Activated gamma-delta T cell (primary cell): ENCODE measurements around the gene PNPLA5.

ENCODE experiments used
- DNase-seq: peaks from one replicate; lab custom pipeline; 2025; lab: John Stamatoyannopoulos, UW

PNPLA5 gene

DNA sequence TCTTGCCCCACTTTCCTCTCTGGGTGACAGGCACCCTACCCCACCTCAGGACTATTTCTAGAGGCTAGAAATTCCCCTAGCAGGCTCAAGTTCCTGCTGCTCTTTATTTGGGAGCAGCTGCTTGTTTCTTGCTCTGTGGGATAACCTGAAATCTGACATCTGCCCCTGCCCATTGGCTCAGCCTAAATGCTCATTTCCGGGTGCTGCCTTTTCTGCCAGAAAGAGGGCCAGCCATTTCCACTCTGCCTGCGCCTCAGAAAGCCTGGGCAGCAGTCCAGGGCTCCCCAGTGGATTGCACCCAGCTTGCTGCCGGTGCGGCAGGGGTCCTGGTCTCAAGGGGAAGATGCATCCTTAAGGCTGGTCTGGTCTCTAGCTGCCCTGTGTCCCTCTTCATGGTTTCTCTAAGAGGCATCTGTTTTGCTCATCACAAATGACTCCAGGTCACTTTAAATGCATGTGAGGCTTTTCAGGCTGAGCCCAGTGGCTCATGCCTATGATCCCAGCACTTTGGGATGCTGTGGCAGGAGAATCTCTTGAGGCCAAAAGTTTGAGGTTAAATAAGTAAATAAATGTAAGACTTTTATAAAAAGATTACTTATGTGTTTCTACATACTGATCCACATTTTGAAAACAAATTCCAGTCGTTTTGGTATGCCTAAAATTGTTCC is 10.3 kb upstream of the PNPLA5 start:
- no peak for DNase-seq

DNA sequence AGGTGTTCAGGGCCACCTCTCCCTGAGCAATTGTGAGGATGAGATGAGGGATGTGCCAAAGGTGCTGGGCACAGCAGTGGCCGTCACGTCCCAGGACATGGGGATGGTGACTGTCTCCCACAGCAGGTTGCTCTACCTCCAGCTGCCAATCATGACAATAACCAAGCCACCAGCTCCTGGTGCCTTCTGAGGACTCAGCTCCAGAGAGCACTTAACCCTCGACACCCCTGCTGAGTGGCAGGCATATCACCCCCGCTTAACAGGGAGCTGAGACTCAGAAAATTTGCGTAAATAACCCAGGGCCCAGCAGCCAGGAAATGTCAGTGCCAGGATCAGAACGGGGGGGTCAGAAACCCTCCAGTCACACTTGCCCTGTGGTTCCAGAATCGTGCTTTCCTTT is 8.4 kb upstream of the PNPLA5 start:
- DNase-seq: no peak

DNA sequence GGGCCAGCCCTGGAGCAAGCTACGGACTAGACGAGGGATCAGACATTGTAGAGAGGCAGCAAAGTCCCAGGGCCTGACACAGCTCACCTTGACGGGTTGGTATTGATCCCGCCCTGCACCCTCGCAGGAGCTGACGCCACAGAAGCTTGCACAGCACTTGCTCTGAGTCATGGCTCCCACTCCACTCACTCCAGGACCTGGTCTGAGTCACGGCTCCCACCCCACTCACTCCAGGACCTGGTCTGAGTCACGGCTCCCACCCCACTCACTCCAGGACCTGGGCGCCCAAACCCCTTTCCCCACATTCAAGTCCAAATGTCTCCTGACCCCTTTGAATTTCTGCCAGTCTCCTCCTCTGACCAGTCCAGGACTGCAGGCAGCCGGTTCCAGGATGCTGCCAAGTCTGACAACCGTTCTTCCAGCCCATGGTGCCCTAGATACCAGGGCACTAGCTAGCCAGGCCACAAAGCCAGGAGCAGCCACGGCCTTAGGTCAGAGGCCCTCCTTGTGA is 6.0 kb upstream of the PNPLA5 start:
- no peak for DNase-seq

DNA sequence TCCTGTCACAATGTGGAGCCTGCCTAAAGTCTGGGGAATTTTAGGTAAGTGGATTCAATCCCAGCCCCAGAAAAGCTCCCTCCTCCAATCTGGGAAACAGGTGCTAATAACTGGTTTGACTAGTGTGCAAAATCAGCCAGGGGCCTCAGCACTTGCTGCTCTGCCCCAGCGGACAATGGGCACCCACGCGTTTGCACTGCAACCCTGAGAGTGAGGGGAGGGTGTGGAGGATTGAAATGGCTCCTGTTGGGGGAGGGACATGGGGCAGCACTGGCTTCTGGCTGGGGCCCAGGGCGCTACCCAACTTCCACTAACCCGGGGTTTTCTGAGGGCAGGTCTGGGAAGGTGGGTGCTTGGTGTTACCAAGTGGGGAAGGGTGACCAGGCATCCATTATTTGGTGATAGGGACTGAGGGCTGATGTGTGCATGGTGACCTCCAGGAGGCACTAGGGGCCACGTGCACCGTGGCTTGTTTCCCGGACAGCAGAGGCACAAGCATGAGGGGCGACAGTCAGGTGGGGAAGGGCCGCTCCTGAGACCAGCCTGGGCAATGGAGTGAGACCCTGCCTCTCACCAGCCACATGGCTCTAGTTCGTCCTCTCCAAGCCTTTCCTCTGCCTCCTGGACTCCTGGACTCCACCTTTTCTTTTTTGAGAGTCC is 4.3 kb upstream of the PNPLA5 start:
- no peak for DNase-seq

DNA sequence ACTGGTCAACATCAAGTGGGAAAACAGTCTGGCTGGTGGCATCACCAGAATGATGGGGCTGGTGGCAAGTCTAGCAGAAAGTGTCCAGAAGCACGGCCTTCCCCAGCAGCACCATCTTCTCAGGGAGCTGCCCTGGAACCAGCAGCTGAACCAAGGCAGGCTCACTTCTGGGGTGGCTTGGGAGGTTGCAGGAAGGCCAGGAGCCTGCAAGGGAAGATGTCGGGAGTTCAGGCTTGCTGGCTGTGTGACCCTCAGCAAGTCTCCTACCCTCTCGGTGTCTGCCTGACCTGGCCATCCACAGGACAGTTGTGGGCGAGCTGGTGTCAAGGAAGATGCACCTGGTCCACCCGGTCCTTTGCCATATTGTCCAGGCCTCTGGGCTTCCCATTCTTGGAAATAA is 2.3 kb upstream of the PNPLA5 start:
- no peak for DNase-seq

DNA sequence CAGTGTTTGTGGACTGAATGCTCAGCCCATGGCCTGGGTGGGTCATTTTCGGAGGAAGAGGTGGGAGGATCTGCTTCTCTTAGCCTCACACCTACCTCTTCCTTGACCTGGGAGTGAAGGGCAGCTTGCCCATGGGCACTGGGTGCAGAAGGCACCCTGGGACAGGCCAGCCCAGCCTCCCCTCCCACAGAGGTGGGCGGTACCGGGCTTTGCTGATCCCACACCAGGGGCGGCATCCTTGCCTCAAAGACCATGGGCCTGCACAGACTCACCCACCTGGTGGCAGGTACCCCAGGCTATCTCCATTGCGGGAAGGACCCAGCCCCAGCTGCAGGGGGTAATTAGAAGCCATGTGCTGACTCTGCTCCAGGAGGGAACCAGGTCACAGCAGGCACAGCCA is 1.5 kb upstream of the PNPLA5 start:
- DNase-seq: no peak

DNA sequence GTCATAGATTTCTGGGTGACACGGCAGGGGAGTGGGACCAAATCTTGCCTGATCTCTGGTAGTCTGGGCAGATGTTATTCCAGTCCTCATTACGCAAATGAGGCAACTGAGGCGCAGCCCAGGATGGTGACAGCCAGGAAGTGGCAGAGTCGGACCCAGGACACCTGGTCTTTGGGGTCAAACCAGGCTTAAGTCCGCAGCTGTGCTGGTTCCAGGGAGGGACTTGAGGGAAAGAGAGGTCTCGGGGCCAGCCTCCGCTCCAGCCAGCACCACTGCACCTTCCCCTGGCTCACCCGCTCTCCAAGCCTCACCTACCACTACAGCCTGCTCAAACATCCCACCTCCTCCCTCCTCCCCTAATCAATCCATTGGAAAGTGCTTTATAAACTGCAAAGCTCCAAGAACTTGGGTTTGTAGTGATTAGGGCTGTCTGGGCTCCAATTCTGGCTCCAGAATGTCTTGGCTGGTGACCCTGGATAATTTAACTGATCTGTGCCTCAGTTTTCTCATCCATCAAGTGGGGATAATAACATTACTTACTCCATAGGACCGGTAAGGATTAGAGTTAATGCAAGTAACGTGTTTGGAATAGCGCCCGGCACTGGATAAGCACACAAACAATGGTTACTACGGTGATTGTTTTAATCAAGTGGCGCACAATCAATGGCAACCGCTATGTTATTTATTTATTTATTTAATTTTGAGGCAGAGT is 526 bp upstream of the PNPLA5 start:
- no peak for DNase-seq

DNA sequence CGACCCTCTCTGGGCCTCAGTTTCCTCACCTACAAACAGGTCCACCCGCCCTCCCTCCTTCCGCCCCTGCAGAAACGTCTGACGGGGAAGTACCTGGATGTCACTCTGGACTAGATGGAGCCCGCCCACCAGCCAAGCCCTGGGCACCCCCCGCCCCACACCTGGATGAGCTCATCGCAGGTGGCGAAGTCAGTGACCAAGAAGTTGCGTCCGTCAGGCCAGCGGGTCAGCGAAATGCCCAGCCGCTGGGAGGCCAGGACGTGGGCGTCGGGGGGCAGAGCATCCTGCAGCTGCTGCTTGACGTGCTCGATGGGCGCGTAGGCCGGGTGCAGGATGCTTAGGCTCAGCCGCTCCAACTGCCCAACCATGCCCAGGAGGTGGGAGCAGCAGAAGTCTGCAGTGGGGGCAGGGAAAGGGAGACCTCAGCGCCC is 897 bp downstream of the PNPLA5 start:
- DNase-seq: no peak

DNA sequence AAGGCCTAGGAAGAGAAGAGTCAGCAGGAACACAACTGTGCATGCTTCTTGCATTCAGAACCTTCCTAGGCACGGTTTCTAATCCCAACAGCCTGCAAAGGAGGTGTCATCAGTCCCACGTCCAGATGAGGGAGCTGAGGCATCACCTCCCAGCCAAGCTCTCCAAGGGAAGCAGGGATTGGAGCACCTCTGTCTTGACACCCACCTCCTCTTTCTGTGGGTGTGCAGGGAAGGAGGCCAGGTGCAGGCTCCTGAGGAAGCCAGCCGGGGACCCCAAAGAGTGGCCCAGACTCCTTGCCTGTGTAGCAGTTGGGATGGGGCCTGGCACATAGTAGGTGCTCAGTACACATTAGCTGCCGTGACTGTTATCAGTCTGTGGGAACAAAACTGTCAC is 2.0 kb downstream of the PNPLA5 start:
- DNase-seq: no peak

DNA sequence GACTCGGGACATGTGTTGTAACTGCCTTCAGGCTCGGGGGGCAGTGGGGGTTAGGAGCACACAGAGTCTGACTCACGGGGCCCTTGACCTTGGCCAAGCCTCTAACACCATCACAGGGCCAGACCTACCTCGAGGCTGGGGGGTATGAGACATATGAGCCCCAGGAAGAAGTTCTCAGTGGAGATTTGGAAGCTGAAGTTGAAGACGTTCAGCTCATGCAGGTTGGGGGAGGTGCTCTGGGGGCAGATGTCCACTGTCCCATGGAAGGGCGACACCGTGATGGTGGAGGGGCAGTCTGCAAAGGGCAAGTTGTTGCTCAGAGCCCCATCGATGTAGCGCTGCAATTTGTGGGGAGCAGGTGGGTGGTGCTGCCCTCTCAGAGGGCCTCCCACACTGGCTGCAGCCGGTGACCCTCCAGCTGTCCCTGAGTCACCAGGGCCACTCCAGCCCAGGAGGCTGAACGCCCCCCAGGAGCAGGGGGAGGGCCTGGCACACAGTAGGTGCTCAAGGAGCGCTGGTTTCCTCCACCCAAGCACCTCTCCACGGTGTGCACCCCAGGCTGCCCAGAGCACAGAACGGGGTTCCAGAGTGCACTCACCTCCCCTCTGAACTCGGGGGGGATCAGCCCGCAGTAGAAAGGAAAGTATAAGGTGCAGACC is 2.5 kb downstream of the PNPLA5 start:
- no peak for DNase-seq

DNA sequence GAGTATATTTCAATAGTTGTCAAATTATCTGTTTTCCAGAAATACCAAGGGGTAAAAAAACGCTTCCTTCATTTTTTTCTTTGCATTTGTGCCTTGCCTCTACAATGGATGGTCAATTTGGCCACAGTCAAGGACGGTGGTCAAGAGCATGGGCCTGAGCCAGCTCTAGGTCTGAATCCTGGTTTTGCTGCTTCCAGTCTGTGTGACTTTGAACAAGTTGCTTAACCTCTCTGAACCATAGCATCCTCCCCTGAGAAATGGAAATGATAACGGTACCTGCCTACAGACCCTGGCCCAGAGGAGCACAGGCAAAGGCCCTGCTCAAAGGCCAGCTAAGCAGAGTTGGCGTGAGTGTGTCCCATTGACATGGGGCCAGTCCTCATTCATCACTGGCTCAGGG is 3.1 kb downstream of the PNPLA5 start:
- no peak for DNase-seq

DNA sequence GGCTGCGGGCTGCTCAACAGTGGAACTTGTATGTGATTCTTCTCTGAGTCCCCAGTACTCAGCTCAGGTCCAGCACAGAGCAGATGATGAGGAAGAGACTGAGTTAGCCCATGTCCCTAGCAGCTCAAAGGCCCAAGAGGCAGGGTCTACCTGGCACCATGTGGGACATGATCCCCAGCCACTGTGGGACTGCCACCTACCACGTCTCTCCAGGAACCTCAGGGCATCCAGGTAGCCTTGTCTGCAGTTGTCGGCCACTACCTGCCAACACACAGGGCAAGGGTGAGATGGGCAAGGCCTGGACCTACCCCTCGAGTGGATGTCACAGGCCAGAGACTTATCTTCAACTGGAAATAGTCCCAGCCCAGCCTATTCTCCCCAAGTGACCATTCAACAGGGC is 4.4 kb downstream of the PNPLA5 start:
- DNase-seq: no peak

DNA sequence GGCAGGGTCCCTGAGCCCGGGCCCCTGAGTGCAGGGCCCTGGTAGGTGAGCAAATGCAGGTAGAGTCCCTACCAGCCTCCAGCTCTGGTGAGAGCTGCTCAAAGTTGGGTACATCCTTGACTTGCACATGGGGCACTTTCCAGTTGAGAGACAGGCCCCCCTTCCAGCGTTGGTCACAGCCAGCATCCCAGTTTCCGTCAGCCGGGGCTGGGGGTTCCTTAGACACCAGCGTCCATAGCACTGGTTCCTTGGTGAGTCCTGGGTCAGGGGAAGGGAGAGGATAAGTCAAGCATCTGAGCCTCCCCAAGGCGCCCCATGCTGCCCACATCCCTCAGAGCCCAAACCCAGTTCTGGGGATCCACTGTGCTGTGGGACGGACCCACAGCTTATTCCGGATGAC is 5.6 kb downstream of the PNPLA5 start:
- no peak for DNase-seq

DNA sequence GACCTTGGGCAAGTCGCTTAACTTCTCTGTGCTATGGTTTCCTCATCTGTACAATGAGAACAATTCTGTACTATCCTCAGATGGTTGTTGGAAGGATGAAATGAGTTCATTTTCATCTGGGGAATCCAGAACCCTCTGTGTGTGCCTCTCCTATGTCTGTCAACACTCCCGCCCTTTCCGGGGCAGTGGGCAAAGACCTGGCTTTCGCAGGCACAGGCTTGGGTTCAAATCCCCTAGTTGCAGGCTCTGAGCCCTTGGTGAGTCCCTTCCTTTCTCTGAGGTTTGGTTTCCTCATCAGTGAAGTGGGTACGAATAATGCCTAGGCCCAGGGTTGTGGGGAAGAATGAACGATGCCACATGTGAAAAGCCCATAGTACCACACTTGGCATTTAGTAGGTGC is 6.0 kb downstream of the PNPLA5 start:
- DNase-seq: no peak

DNA sequence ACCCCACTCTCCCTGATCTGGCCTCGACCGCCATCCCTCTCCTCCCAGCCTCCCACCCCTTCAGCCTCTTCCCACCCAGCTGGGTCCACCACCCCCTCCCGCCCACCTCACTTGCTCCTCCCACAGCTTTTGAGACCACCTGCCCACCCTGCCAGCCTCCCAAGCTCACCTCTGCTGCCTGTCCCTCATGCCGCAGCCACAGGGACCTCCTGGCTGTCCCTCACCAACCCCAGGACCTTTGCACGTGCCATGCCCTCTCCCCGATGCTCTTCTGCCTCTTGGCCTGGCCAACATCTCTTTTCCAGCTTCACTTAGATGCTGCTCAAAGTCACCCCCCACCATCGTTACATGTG is 6.5 kb downstream of the PNPLA5 start:
- no peak for DNase-seq

DNA sequence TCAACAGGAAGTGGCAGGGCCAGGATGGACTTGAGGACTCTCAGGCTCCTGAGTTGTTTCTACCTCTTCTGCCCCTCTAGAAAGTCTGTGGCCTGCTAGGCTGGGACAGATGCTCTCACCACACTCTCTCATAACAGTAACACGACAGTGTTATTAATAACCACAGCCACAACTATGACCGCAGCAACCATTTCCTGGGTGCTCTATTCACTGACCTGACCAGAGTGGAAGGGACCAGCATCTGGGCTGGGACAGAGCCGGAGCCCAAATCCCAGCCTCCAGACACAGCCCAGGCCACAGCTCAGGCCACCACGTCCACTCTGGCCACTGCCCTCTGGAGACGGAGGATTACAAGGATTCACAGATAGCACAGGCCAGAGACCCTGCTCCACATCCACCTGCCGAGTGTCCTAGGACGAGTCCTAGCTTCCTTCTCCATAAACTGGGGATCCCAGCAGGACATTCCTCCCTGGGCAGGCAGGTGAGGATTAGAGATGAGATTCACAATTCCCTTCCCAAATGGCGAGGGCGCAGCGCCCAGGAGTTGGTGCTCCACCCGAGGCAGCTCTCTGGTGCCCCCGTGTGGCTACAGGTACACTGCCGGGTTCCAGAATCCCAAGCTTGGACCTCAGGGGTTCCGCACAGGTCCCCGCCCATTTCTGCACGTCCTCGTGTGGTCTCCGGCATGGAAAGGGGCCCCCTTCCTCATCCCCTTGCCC is 7.1 kb downstream of the PNPLA5 start:
- DNase-seq: no peak

DNA sequence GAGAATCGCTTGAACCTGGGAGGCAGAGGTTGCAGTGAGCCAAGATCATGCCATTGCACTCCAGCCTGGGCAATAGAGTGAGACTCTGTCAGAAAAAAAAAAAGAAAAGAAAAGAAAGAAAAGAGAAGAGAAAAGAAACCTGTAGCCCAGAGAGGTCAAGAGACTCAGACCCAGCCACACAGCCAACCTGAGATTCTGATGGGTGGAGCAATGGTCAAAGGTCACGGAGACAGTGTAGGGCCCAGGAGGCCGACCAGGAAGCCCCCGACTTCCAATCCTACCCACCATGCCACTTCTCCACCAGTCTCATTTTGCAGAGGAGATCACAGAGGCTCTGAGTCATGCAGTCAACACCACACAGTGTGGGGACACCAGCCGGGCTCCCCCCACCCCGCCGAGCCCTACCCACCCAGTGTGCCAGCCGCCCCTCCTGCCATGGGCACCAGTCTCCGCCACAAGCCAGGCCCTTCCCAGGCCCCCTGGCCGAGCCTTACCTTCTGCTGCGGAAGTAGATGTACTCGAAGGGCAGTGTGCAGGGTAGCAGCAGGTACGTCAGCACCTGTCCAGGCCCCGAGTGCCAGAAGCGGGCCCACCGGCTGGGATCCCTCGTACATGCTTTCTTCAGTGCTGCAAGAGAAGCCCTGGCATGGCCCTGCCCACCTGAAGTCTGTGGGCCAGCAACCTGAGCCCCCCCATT is 7.9 kb downstream of the PNPLA5 start:
- DNase-seq: no peak

DNA sequence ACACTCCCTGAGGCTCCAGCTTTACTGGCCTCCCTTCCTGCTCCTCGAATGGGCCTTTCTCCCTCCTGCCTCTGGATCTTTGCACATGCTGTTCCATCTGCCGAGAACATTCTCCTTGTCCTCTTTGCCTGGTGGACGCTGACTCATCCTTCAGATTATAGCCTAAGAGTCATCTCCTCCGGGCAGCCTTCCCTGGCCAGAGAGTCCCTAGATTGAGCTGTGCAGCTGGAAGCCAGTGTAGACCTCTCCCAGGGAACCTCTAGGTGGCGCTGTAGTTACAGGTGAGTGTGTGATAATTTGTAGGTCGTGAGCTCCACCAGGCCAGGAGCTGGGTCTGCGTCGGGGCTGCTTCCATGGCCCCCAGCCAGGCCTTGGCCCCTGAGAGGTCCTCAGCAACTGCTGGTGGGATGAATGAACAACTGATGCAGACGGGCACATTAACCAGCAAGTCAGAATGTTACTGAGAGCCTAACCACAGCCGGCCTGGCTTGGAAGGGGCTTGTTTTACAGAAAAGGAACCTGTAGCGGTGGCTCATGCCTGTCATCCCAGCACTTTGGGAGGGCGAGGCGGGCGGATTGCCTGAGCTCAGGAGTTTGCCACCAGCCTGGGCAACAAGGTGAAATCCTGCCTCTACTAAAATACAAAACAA is 8.7 kb downstream of the PNPLA5 start:
- no peak for DNase-seq

DNA sequence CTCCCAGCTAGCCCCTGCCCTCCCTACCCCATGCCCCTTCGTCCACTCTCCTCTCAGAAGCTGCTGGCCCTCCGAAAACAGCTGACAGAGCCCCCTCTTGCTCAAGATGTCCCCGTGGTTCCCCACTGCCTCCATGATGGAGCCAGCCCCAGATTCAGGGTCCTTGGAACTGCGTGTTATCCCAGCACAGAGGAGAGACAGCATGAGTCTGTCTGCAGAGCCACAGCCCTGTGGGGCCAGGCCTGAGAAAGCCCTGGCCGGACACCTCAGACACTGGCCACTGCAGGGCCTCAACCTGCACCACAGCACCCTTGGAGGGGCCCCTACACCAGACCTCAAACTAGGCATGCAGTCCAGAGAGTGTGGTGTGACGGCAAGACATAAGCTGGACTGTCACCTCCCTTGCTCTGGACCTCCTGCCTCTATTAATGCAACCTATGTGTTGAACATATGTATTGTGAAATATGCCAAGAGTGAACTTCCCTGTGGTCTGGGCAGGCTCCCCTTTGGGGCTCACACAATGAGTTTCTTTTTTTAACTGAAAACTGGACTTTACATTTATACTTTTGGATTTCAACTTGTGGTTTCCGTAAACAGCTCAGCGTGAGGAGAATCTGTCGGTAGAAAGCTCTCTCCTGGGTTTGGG is 9.6 kb downstream of the PNPLA5 start:
- DNase-seq: no peak
